Colon (tissue), 2 donors: ENCODE measurements around the gene ATG16L1.
"Not testable (repeated sequence)": the region's sequence is repeated elsewhere in the genome, so short reads cannot be mapped to it uniquely, and the experiment has no call there.

Experiments used
- FAIRE-seq: peaks from 2 replicates; lab custom pipeline; 2012; peaks lifted over from hg19 to GRCh38; lab: Jason Lieb, UNC
- donor health status: control.
- donor health status: control.

ATG16L1 gene

DNA sequence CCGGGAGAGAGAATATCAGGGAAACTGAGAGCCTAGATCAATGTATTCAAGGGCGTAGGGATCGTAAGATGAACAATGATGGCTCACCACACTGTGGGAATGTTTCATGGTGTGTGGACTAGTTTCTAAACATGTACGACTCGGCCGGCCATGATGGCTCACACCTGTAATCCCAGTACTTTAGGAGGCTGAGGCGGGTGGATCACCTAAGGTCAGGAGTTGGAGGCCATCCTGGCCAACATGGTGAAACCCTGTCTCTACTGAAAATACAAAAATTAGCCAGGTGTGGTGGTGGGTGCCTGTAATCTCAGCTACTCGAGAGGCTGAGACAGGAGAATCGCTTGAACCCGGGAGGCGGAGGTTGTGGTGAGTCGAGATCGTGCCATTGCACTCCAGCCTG, 84.6 kb downstream of the ATG16L1 start:
- not testable (repeated sequence) for FAIRE-seq

DNA sequence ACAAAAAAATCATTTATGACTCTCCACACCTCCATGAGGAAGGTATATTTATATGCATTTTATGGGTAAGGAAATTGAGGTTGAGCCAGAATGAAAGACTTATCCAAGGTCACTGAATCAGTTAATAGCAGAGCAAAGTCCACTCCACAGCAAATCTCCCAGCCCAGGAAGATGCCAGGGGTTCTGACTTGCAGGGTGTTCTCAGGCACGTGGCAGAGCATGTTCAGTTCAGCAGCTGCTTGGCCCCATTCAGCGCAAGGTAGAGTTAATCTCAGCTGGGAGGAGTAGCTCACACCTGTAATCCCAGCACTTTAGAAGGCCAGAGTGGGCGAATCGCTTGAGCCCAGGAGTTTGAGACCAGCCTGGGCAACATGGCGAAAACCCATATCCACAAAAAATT, 85.1 kb downstream of the ATG16L1 start:
- FAIRE-seq, result no peak

DNA sequence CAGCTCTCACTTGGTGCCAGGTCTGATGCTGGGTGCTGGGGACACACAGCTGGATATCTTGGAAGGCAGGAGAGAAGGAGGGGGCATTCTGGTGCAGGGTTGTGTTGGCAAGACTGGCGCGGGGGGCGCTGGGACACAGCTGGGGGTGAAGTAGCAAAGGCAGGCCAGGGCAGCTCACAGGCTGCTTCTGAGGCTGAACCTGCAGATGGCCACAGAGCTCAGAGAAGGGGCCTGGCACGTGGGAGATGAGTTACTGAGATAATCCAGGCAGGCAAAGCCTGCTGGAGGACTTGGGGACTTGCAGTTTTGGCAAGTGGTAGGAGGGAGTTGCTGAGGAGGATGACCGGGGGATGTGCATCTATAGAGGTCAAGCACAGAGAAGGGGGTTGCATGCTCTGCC, 86.6 kb downstream of the ATG16L1 start:
- FAIRE-seq, result no peak

- no peak for FAIRE-seq
Observed at GRCh38 chr2:233338812-233339368, 87.4 kb downstream of the ATG16L1 start.

- no peak for FAIRE-seq
Observed at GRCh38 chr2:233339427-233339826, 88.0 kb downstream of the ATG16L1 start.

DNA sequence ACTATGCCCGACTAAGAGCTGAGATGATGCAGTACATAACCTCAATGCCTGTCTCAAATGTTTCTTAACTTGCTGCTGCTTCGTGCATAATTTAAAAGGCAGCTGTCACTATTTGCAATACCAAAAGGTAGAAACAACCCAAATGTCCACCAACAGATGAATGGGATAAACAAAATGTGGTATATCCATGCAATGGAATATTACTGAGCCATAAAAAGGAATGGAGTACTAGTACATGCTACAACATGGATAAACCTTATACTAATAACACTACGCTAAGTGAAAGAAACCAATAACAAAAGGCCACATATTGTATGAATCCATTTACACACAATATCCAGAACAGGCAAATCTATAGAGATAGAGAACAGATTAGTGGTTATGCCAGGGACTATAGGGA, 89.8 kb downstream of the ATG16L1 start:
- no peak for FAIRE-seq

GRCh38 chr2:233342301-233342700, 90.8 kb downstream of the ATG16L1 start:
- FAIRE-seq, result no peak

DNA sequence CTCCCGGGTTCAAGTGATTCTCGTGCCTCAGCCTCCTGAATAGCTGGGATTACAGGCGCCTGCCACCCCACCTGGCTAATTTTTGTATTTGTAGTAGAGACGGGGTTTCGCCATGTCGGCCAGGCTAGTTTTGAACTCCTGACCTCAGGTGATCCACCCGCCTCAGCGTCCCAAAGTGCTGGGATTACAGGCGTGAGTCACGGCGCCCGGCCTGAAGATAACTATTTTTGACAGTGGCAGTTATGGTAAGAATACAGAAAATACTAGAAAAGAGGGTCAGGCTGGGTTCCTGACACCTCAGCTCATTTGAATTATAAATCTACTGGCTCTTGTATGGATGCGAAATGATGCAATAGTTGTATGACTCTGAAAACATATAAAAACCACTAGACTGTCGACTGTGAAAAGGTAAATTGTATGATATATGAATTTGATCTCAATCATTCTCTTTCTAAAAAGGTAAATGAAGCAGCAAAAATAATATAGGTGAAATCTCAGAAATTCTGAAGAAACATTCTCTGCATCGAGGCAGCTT, 91.8 kb downstream of the ATG16L1 start:
- FAIRE-seq, result no peak
